ENCODE measurements around the gene PPP5C. TPM values are rescaled to one million over a fixed set of nuclear protein-coding genes. Genes with fewer than 3 reads are reported as not detected.

PPP5C gene
- total and polyA plus RNA-seq, 2 of the 13 experiments (the other 11 are each of a cell fraction or from before 2014, with no cell fraction given) = 41.6 to 67.9 TPM

GRCh38 chr19:46299004-46299509 is 47.8 kb upstream of the PPP5C start (continued):
- no peak for TF ChIP-seq ZNF614 (CRISPR knock-in tag; IDR thresholded peaks at IDR 0.05; ENCODE audit: borderline replicate concordance)
- no peak for TF ChIP-seq MIER2 (CRISPR knock-in tag; IDR thresholded peaks at IDR 0.05)
- TF ChIP-seq, protein P1, sequence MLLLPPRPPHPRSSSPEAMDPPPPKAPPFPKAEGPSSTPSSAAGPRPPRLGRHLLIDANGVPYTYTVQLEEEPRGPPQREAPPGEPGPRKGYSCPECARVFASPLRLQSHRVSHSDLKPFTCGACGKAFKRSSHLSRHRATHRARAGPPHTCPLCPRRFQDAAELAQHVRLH (CRISPR knock-in tag; IDR thresholded peaks at IDR 0.05; ENCODE audit: borderline replicate concordance, low read depth) = no peak
- TF ChIP-seq SOX5 (CRISPR knock-in tag; IDR thresholded peaks at IDR 0.05; ENCODE audit: borderline replicate concordance) = peak; percentile 34; the same call in 1 of the 2 replicates
- TF ChIP-seq ARID2 (CRISPR knock-in tag; IDR thresholded peaks at IDR 0.05; ENCODE audit: borderline replicate concordance) = no peak
- no peak for TF ChIP-seq ZNF430 (CRISPR knock-in tag; IDR thresholded peaks at IDR 0.05)
- no peak for TF ChIP-seq TOE1 (CRISPR knock-in tag; IDR thresholded peaks at IDR 0.05)
- TF ChIP-seq SAP130 (CRISPR knock-in tag; IDR thresholded peaks at IDR 0.05; ENCODE audit: low read depth) = peak; percentile 65
- TF ChIP-seq GATAD2A (CRISPR knock-in tag; IDR thresholded peaks at IDR 0.05) = peak; percentile 53; the same call in 1 of the 2 replicates
- TF ChIP-seq, protein P2, sequence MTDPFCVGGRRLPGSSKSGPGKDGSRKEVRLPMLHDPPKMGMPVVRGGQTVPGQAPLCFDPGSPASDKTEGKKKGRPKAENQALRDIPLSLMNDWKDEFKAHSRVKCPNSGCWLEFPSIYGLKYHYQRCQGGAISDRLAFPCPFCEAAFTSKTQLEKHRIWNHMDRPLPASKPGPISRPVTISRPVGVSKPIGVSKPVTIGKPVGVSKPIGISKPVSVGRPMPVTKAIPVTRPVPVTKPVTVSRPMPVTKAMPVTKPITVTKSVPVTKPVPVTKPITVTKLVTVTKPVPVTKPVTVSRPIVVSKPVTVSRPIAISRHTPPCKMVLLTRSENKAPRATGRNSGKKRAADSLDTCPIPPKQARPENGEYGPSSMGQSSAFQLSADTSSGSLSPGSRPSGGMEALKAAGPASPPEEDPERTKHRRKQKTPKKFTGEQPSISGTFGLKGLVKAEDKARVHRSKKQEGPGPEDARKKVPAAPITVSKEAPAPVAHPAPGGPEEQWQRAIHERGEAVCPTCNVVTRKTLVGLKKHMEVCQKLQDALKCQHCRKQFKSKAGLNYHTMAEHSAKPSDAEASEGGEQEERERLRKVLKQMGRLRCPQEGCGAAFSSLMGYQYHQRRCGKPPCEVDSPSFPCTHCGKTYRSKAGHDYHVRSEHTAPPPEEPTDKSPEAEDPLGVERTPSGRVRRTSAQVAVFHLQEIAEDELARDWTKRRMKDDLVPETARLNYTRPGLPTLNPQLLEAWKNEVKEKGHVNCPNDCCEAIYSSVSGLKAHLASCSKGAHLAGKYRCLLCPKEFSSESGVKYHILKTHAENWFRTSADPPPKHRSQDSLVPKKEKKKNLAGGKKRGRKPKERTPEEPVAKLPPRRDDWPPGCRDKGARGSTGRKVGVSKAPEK (CRISPR knock-in tag; IDR thresholded peaks at IDR 0.05; ENCODE audit: borderline replicate concordance) = no peak
- TF ChIP-seq DPF2 (CRISPR knock-in tag; IDR thresholded peaks at IDR 0.05; ENCODE audit: borderline replicate concordance, low read depth) = no peak
- TF ChIP-seq, protein P3, sequence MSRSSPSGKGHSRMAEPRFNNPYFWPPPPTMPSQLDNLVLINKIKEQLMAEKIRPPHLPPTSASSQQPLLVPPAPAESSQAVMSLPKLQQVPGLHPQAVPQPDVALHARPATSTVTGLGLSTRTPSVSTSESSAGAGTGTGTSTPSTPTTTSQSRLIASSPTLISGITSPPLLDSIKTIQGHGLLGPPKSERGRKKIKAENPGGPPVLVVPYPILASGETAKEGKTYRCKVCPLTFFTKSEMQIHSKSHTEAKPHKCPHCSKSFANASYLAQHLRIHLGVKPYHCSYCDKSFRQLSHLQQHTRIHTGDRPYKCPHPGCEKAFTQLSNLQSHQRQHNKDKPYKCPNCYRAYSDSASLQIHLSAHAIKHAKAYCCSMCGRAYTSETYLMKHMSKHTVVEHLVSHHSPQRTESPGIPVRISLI (CRISPR knock-in tag; IDR thresholded peaks at IDR 0.05; ENCODE audit: borderline replicate concordance) = no peak
- no peak for TF ChIP-seq ZNF607 (CRISPR knock-in tag; IDR thresholded peaks at IDR 0.05; ENCODE audit: borderline replicate concordance)
- no peak for TF ChIP-seq ZNF256 (CRISPR knock-in tag; conservative IDR thresholded peaks at IDR 0.05)
- no peak for TF ChIP-seq KDM1A (CRISPR knock-in tag; IDR thresholded peaks at IDR 0.05)
- peak; percentile 37; the same call in 1 of the 2 replicates for TF ChIP-seq ZFX (CRISPR knock-in tag; IDR thresholded peaks at IDR 0.05; ENCODE audit: low read depth)
- no peak for TF ChIP-seq ZSCAN25 (CRISPR knock-in tag; IDR thresholded peaks at IDR 0.05)
- TF ChIP-seq, protein P4, sequence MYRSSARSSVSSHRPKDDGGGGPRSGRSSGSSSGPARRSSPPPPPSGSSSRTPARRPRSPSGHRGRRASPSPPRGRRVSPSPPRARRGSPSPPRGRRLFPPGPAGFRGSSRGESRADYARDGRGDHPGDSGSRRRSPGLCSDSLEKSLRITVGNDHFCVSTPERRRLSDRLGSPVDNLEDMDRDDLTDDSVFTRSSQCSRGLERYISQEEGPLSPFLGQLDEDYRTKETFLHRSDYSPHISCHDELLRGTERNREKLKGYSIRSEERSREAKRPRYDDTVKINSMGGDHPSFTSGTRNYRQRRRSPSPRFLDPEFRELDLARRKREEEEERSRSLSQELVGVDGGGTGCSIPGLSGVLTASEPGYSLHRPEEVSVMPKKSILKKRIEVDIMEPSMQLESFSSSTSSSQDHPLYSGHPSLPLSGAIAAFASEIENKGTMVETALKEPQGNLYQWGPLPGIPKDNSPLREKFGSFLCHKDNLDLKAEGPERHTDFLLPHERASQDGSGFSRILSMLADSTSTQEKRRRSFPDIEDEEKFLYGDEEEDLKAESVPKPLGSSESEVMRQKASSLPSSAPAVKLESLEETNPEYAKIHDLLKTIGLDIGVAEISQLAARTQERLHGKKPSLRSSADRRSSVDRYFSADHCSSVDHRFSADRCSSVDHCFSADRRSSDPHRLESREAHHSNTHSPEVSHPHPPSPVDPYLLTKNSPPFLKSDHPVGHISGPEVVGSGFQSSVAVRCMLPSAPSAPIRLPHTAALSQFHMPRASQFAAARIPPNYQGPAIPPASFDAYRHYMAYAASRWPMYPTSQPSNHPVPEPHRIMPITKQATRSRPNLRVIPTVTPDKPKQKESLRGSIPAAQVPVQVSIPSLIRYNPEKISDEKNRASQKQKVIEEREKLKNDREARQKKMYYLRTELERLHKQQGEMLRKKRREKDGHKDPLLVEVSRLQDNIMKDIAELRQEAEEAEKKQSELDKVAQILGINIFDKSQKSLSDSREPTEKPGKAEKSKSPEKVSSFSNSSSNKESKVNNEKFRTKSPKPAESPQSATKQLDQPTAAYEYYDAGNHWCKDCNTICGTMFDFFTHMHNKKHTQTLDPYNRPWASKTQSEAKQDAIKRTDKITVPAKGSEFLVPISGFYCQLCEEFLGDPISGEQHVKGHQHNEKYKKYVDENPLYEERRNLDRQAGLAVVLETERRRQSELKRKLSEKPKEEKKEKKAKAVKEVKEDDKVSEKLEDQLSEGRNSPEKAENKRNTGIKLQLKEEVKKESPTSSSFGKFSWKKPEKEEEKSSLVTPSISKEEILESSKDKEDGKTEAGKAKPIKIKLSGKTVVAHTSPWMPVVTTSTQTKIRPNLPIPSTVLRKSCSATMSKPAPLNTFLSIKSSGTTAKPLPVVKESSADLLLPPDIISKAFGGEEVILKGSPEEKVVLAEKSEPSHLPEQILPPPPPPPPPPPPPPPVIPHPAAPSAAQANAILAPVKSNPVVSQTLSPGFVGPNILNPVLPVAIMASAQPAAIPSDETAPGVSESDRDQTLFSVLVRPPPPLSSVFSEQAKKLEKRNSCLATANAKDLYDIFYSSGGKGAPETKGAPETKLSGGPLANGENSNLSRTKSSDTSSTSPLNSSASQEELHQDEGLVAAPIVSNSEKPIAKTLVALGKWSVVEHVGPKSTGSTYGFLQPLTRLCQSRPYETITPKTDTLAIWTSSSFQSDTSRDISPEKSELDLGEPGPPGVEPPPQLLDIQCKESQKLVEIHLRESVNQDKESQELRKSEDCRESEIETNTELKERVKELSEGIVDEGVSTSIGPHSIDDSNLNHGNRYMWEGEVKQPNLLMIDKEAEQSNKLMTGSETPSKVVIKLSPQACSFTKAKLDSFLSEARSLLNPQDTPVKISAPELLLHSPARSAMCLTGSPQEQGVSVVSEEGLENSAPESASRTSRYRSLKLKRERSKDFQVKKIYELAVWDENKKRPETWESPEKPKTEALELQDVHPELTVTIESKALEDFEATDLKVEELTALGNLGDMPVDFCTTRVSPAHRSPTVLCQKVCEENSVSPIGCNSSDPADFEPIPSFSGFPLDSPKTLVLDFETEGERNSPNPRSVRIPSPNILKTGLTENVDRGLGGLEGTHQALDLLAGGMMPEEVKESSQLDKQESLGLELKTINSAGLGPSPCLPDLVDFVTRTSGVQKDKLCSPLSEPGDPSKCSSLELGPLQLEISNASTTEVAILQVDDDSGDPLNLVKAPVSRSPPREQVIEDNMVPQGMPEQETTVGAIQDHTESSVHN (CRISPR knock-in tag; IDR thresholded peaks at IDR 0.05) = no peak
- TF ChIP-seq BRCA1 (CRISPR knock-in tag; IDR thresholded peaks at IDR 0.05) = no peak
